ENCODE results near the gene PHACTR2.
"Not testable (repeated sequence)": the region's sequence is repeated elsewhere in the genome, so short reads cannot be mapped to it uniquely, and the experiment has no call there.

PHACTR2 gene

GRCh38 chr6:143657809-143658208, 20.0 kb upstream of the PHACTR2 start:
- no peak for ATAC-seq
- DNase-seq = no peak
- peaks cover 18% of the 10 kb centered on the region for H3K9me3 Mint-ChIP-seq
- H3K27ac Mint-ChIP-seq = no peak overlapping the region
- H3K4me1 Mint-ChIP-seq = no peaks in the 10 kb centered on the region
- H3K4me3 Mint-ChIP-seq = no peak overlapping the region
- H3K36me3 Mint-ChIP-seq (ENCODE audit: low read depth) = no peaks in the 10 kb centered on the region
- H3K27me3 Mint-ChIP-seq = no peaks in the 10 kb centered on the region

DNA sequence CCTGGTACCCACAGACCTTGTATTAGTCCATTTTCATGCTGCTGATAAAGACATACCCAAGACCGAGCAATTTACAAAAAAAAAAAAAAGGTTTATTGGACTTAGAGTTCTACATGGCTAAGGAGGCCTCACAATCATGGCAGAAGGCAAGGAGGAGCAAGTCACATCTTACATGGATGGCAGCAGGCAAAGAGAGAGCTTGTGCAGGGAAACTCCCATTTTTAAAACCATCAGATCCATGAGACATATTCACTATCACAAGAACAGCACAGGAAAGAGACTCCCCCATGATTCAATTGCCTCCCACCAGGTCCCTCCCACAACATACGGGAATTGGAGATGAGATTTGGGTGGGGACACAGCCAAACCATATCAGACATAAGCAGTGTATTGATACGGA, 17.6 kb upstream of the PHACTR2 start:
- H3K4me3 Mint-ChIP-seq; H3K27me3 Mint-ChIP-seq; DNase-seq; ATAC-seq; H3K4me1 Mint-ChIP-seq; H3K36me3 Mint-ChIP-seq (ENCODE audit: low read depth); H3K27ac Mint-ChIP-seq: not testable (repeated sequence)
- peaks cover 30% of the 10 kb centered on the region for H3K9me3 Mint-ChIP-seq

DNA sequence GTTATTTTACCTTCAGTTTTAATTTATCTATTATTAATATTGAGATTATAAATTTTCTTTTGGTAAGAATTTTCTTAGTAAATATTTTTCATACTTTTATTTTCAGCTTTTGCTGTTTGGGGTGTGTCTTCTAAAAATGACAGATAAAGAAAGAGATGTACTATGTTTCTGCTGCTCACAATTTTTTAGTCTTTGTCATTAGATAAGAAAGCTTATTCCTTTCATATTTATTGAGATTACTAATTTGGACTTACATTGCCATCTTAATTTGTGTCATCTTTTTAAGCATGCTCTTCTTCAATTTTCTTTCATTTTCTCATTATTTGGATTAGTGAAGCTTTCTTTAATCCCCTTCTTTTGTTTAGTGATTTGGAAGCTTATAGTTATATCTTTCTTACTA, 13.6 kb upstream of the PHACTR2 start:
- no peaks in the 10 kb centered on the region for H3K27me3 Mint-ChIP-seq
- ATAC-seq (no peak), DNase-seq (no peak)
- no peak overlapping the region for H3K4me3 Mint-ChIP-seq
- peaks cover 11% of the 10 kb centered on the region for H3K36me3 Mint-ChIP-seq (ENCODE audit: low read depth)
- no peak overlapping the region for H3K27ac Mint-ChIP-seq
- H3K9me3 Mint-ChIP-seq = peaks cover 38% of the 10 kb centered on the region
- H3K4me1 Mint-ChIP-seq = no peaks in the 10 kb centered on the region

GRCh38 chr6:143666007-143666406, 11.8 kb upstream of the PHACTR2 start:
- ATAC-seq, H3K4me3 Mint-ChIP-seq, DNase-seq, H3K27me3 Mint-ChIP-seq, H3K27ac Mint-ChIP-seq, H3K4me1 Mint-ChIP-seq: not testable (repeated sequence)
- H3K9me3 Mint-ChIP-seq = peaks cover 32% of the 10 kb centered on the region
- H3K36me3 Mint-ChIP-seq (ENCODE audit: low read depth) = peaks cover 12% of the 10 kb centered on the region

- Mint-ChIP-seq H3K36me3 (ENCODE audit: low read depth) (peaks cover 12% of the 10 kb centered on the region), H3K9me3 (peaks cover 26% of the 10 kb centered on the region)
- ATAC-seq, H3K27ac Mint-ChIP-seq, H3K4me1 Mint-ChIP-seq, H3K27me3 Mint-ChIP-seq, DNase-seq, H3K4me3 Mint-ChIP-seq: not testable (repeated sequence)
Observed at GRCh38 chr6:143669483-143669882, 8.3 kb upstream of the PHACTR2 start.

DNA sequence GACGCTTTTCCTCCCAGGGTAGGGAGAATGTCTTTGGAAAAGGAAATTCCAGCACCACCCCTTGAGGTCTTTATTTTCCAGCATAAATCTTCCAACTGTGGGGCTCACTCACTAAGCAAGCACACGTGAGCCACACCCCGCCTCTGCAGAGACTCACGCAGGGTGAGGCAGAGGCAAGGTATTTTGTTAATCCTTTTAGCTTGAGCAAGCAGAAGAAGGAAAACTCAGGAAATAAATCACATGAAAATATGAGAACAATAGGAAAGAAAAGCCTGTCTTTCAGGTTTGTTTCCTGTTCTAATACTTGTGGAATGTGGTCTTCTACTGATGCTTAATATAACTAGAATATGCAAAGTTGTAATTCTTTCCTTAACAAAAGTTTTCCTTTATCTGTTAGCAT, 4.1 kb upstream of the PHACTR2 start:
- Mint-ChIP-seq H3K9me3 (peaks cover 13% of the 10 kb centered on the region), H3K4me1 (peaks cover 6% of the 10 kb centered on the region), H3K4me3 (no peak overlapping the region), H3K36me3 (ENCODE audit: low read depth) (peaks cover 6% of the 10 kb centered on the region), H3K27me3 (peaks cover 19% of the 10 kb centered on the region), H3K27ac (no peak overlapping the region)
- ATAC-seq (no peak), DNase-seq (no peak)

DNA sequence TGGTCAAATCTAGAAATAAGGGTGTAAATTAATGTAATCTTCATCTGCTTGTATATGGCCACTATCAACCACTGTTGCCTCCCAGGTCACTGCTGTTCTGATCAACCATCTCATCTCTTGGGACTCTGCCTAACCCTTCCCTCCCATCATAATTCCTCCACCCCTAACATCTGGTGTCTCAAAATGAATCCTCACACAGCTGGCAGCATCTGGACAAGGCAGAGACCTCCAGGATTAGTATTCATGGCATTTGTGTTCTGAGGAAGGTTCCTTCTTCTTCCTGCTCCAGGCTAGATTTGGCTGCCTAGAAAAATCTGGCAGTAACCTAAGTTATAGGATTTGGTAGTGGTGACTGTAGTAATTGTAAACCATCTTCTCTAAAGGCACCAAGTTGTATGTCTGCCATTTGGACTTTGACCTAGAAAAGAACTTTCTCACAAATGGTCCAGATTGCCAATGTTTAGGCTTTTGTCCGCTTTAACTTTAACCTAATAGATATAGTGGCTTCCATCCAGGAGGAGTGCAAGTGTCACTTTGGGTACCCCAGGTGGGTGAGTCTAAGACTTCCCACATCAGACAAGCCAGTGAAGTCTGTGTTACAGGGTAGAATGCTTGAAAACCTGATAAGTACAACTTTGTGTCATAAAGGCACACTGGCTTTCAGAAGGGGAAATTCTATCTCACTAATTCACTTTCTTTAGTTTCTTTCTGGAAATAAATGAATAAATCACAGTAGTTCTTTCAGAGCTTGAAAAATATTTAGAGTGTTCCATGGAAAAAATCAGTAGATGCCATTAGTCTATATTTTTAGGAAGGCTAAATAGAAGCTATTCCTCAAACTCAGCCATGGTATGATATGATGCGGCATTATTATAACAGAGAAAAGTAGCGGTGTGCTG, 3.0 kb upstream of the PHACTR2 start:
- Mint-ChIP-seq H3K4me1 (peaks cover 14% of the 10 kb centered on the region), H3K9me3 (peaks cover 8% of the 10 kb centered on the region), H3K27me3 (peaks cover 30% of the 10 kb centered on the region), H3K27ac (no peak overlapping the region), H3K36me3 (ENCODE audit: low read depth) (no peaks in the 10 kb centered on the region), H3K4me3 (no peak overlapping the region)
- DNase-seq (no peak), ATAC-seq (no peak)

GRCh38 chr6:143675382-143675900, 2.3 kb upstream of the PHACTR2 start:
- Mint-ChIP-seq H3K4me1 (peaks cover 14% of the 10 kb centered on the region), H3K4me3 (no peak overlapping the region), H3K27me3 (peaks cover 34% of the 10 kb centered on the region), H3K9me3 (peaks cover 5% of the 10 kb centered on the region), H3K36me3 (ENCODE audit: low read depth) (no peaks in the 10 kb centered on the region), H3K27ac (no peak overlapping the region)
- no peak for ATAC-seq
- DNase-seq = no peak

DNA sequence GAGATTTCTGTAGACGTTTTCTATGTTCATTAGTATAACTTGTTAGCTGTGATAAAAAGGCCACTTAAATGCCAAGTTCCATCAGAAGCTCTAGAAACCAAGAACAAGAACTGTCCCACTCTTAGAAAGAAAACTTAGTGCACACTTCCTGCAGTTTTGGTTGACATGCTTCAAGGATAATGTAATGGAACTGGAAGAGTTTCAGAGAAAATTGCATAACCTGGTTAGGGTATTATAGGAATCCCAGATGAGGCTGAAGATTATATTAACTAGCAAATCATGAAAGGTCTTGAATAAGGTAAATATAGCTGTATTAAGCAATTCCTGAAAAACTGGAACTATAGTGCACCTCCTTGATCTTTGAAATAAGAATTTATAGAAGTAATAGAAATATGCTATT, 1.8 kb upstream of the PHACTR2 start:
- Mint-ChIP-seq H3K9me3 (peaks cover 3% of the 10 kb centered on the region), H3K36me3 (ENCODE audit: low read depth) (no peaks in the 10 kb centered on the region), H3K4me1 (peaks cover 16% of the 10 kb centered on the region), H3K4me3 (no peak overlapping the region), H3K27ac (no peak overlapping the region), H3K27me3 (peaks cover 34% of the 10 kb centered on the region)
- DNase-seq (no peak), ATAC-seq (no peak)

DNA sequence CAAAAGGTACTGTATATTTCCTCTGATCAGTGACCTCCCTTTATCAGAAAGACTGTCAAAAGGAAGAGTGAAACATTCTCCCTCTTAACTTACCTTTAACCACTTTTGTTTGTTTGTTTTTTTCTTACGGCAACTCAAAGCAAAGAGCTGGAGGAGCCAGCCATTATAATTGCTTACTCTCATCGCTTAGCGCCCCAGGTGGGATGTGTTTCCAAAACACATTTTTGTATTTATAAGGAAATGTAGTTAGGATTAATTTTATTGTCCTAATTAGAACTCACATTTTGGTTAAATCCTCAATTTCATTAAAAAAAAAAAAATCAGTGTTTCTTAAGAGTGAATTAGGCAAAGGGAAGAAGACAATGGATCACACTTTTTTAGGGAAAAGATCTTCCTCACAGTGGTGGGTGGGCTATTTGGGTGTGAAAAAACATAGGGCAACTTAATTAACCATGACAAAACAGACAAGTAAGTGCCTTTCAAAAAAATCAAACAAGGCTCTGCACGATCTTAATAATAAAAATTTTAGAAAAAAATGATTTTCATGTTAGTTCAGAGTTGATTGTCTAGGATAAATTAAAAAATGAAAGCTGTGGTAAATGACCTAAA, 1.2 kb upstream of the PHACTR2 start:
- H3K9me3 Mint-ChIP-seq = no peaks in the 10 kb centered on the region
- H3K4me1 Mint-ChIP-seq = peaks cover 16% of the 10 kb centered on the region
- no peak overlapping the region for H3K27ac Mint-ChIP-seq
- DNase-seq (no peak), ATAC-seq (no peak)
- H3K4me3 Mint-ChIP-seq = no peak overlapping the region
- H3K36me3 Mint-ChIP-seq (ENCODE audit: low read depth) = no peaks in the 10 kb centered on the region
- peaks cover 36% of the 10 kb centered on the region for H3K27me3 Mint-ChIP-seq

DNA sequence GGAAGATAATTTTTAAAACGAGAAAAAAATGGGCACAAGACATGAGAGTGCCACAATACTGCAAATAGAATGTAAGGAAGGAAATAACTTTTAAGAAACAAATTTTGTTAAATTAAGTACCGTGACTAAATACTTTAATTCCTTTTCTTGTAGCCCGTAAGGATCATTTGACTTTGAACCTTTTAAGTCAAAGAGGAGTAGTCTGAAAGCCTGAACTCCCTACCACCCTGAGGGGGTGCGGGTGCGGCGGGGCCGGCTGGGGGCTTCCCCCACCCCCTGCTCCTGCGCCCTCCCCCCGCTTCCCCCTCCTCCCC, 231 bp upstream of the PHACTR2 start:
- H3K27me3 Mint-ChIP-seq = peaks cover 36% of the 10 kb centered on the region
- peak overlapping the region; percentile 55 for H3K4me3 Mint-ChIP-seq

GRCh38 chr6:143679041-143679440, 1.3 kb downstream of the PHACTR2 start:
- Mint-ChIP-seq H3K4me1 (peaks cover 16% of the 10 kb centered on the region), H3K9me3 (peaks cover 18% of the 10 kb centered on the region), H3K27me3 (peaks cover 34% of the 10 kb centered on the region), H3K36me3 (ENCODE audit: low read depth) (peaks cover 11% of the 10 kb centered on the region), H3K27ac (no peak overlapping the region), H3K4me3 (peak overlapping the region; percentile 80)
- DNase-seq (no peak), ATAC-seq (no peak)

More for the DNA sequence above, 231 bp upstream of the PHACTR2 start:
- H3K4me1 Mint-ChIP-seq = peaks cover 16% of the 10 kb centered on the region
- ATAC-seq (no peak), DNase-seq (no peak)
- H3K27ac Mint-ChIP-seq = no peak overlapping the region
- H3K36me3 Mint-ChIP-seq (ENCODE audit: low read depth) = peaks cover 6% of the 10 kb centered on the region
- peaks cover 9% of the 10 kb centered on the region for H3K9me3 Mint-ChIP-seq

- H3K27ac Mint-ChIP-seq = no peak overlapping the region
- H3K27me3 Mint-ChIP-seq = peaks cover 29% of the 10 kb centered on the region
- H3K4me3 Mint-ChIP-seq = no peak overlapping the region
- no peak for DNase-seq
- H3K4me1 Mint-ChIP-seq = peaks cover 16% of the 10 kb centered on the region
- H3K36me3 Mint-ChIP-seq (ENCODE audit: low read depth) = peaks cover 11% of the 10 kb centered on the region
- no peak for ATAC-seq
- peaks cover 18% of the 10 kb centered on the region for H3K9me3 Mint-ChIP-seq
Observed at GRCh38 chr6:143680141-143680540, 2.4 kb downstream of the PHACTR2 start.

- no peak overlapping the region for H3K4me3 Mint-ChIP-seq
- peaks cover 18% of the 10 kb centered on the region for H3K9me3 Mint-ChIP-seq
- H3K27me3 Mint-ChIP-seq = peaks cover 21% of the 10 kb centered on the region
- peaks cover 11% of the 10 kb centered on the region for H3K36me3 Mint-ChIP-seq (ENCODE audit: low read depth)
- H3K4me1 Mint-ChIP-seq = peaks cover 13% of the 10 kb centered on the region
- no peak for ATAC-seq
- DNase-seq = no peak
- H3K27ac Mint-ChIP-seq = no peak overlapping the region
Observed at GRCh38 chr6:143682805-143683204, 5.0 kb downstream of the PHACTR2 start.

DNA sequence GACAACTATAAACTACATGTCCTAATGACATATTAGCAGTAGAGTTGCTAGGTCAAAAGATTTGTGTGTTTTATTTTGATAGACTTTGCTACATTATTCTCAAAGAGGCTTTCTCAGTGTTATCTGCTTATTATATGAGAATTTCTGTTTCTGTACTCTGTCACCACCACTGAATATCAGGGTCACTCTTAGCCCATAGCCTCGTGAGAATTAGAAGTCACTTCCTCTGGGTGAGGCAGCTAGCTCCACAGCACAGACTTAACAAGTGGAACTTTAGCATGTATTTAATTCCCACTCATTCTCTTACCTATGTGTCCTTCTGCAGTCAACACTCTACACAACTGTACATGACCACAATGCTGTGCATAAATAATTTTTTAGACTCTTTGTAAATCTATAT, 6.7 kb downstream of the PHACTR2 start:
- H3K27me3 Mint-ChIP-seq = peaks cover 11% of the 10 kb centered on the region
- H3K27ac Mint-ChIP-seq = no peak overlapping the region
- peaks cover 18% of the 10 kb centered on the region for H3K9me3 Mint-ChIP-seq
- peaks cover 12% of the 10 kb centered on the region for H3K36me3 Mint-ChIP-seq (ENCODE audit: low read depth)
- no peak overlapping the region for H3K4me3 Mint-ChIP-seq
- H3K4me1 Mint-ChIP-seq = peaks cover 5% of the 10 kb centered on the region
- ATAC-seq = no peak
- no peak for DNase-seq
